Calu3 (cell line): ENCODE measurements around the gene CRNN. TPM values are rescaled to one million over a fixed set of nuclear protein-coding genes. Genes with fewer than 3 reads are reported as not detected.

Experiments used
- BruUV-seq: library from RNA; stranded (reverse); fragments of 400-500 nt; replicated peaks from 2 replicates; lab custom pipeline; 2021; lab: Mats Ljungman, UMichigan
- CTCF ChIA-PET: fragments of 300-600 bp; sonication (Branson Sonifier 250); formaldehyde crosslinking; loops from one replicate; lab custom pipeline; 2022; ENCODE audit warnings: antibody characterized with exemption; lab: Charles Lee
- DNase-seq: peaks from one replicate; pipeline ENCODE4 v3.0.0; 2022
- H3K27ac Mint-ChIP-seq: one replicate; pipeline ENCODE4 v1.8.0; 2022; ENCODE audit warnings: mixed read lengths; ENCODE audit not compliant: unreplicated experiment
- H3K27me3 Mint-ChIP-seq: one replicate; pipeline ENCODE4 v1.8.0; 2022; ENCODE audit warnings: mixed read lengths; ENCODE audit not compliant: unreplicated experiment
- H3K36me3 Mint-ChIP-seq: one replicate; pipeline ENCODE4 v1.8.0; 2022; ENCODE audit warnings: mild to moderate bottlenecking, moderate library complexity, mixed read lengths; ENCODE audit not compliant: insufficient read depth, unreplicated experiment
- H3K4me1 Mint-ChIP-seq: one replicate; pipeline ENCODE4 v1.8.0; 2022; ENCODE audit warnings: mild to moderate bottlenecking, low read depth, mixed read lengths; ENCODE audit not compliant: unreplicated experiment
- H3K4me3 Mint-ChIP-seq: one replicate; pipeline ENCODE4 v1.8.0; 2022; ENCODE audit warnings: mild to moderate bottlenecking, low read depth, moderate library complexity, mixed read lengths; ENCODE audit not compliant: unreplicated experiment
- H3K9me3 Mint-ChIP-seq: one replicate; pipeline ENCODE4 v1.8.0; 2022; ENCODE audit warnings: low read depth, mixed read lengths; ENCODE audit not compliant: unreplicated experiment
- CTCF ChIP-seq: fragments of 200-600 bp; IDR thresholded peaks from one replicate; pipeline ENCODE4 v1.8.0; 2022; ENCODE audit warnings: antibody characterized with exemption; ENCODE audit not compliant: unreplicated experiment
- intact Hi-C: fragments of 100-400 bp; cut with micrococcal nuclease; formaldehyde crosslinking; loops from one replicate; pipeline ENCODE4 v1.10.0; 2022; ENCODE audit not compliant: unreplicated experiment
- total RNA-seq: library from RNA; stranded (reverse); gene quantifications from 2 replicates; pipeline ENCODE4 v1.2.3, GENCODE V29; 2022

CRNN gene
- total RNA-seq, 1 experiment from 2014 or later = not detected

- Mint-ChIP-seq H3K4me3 (no peak overlapping the region), H3K36me3 (no peaks in the 10 kb centered on the region), H3K4me1 (no peaks in the 10 kb centered on the region), H3K27ac (no peak overlapping the region), H3K27me3 (peaks cover 43% of the 10 kb centered on the region), H3K9me3 (no peaks in the 10 kb centered on the region)
- intact Hi-C loops = loop anchor here (2.0 kb wide), 1 partner anchor 407 kb away; no protein-coding TSS in a partner anchor
- peak; percentile 85 for TF ChIP-seq CTCF
- CTCF ChIA-PET = interaction anchor here (0.6 to 3.1 kb wide), 10 partner anchors 20 to 920 kb away, joined by 3 to 63 read pairs (median 5); no protein-coding TSS in a partner anchor
- DNase-seq = peak; percentile 85
- BruUV-seq = no TSS peak
These were observed 45.8 kb upstream of the CRNN start for GRCh38 chr1:152459596-152460528.

- no peaks in the 10 kb centered on the region for H3K9me3 Mint-ChIP-seq
- no peak overlapping the region for H3K4me3 Mint-ChIP-seq
- no peaks in the 10 kb centered on the region for H3K36me3 Mint-ChIP-seq
- DNase-seq = peak; percentile 87
- peak; percentile 81 for TF ChIP-seq CTCF
- no peak overlapping the region for H3K27ac Mint-ChIP-seq
- peaks cover 55% of the 10 kb centered on the region for H3K27me3 Mint-ChIP-seq
- CTCF ChIA-PET = interaction anchor here (0.6 to 3.1 kb wide), 28 partner anchors 10 to 919 kb away, joined by 3 to 63 read pairs (median 6); partner anchors contain the start of genes IVL and S100A11
- intact Hi-C loops = loop anchor here (1.0 to 2.0 kb wide), 4 partner anchors 59 to 406 kb away; no protein-coding TSS in a partner anchor
- BruUV-seq = no TSS peak
- no peaks in the 10 kb centered on the region for H3K4me1 Mint-ChIP-seq
These were observed 44.5 kb upstream of the CRNN start for GRCh38 chr1:152458384-152459185.

- CTCF ChIA-PET = interaction anchor here (1.3 to 3.1 kb wide), 11 partner anchors 12 to 421 kb away, joined by 4 to 63 read pairs (median 9); partner anchors contain the start of gene S100A11
- BruUV-seq = no TSS peak
- Mint-ChIP-seq H3K27me3 (peaks cover 65% of the 10 kb centered on the region), H3K9me3 (no peaks in the 10 kb centered on the region), H3K4me1 (no peaks in the 10 kb centered on the region), H3K4me3 (no peak overlapping the region), H3K27ac (no peak overlapping the region), H3K36me3 (no peaks in the 10 kb centered on the region)
- no peak for TF ChIP-seq CTCF
- intact Hi-C loops = no loop called here
- no peak for DNase-seq
These were observed 43.5 kb upstream of the CRNN start for GRCh38 chr1:152457561-152457960.

- H3K4me1 Mint-ChIP-seq = no peaks in the 10 kb centered on the region
- BruUV-seq = no TSS peak
- H3K36me3 Mint-ChIP-seq = no peaks in the 10 kb centered on the region
- H3K4me3 Mint-ChIP-seq = no peak overlapping the region
- no peak for TF ChIP-seq CTCF
- H3K27me3 Mint-ChIP-seq = peaks cover 70% of the 10 kb centered on the region
- H3K27ac Mint-ChIP-seq = no peak overlapping the region
- DNase-seq = no peak
- intact Hi-C loops = no loop called here
- no peaks in the 10 kb centered on the region for H3K9me3 Mint-ChIP-seq
- CTCF ChIA-PET = no interaction called here
These were observed 43.0 kb upstream of the CRNN start for GRCh38 chr1:152457071-152457470.
